Gastrocnemius medialis (tissue), 4 donors: ENCODE data around the gene SLC35C1.

Experiments
- POLR2A ChIP-seq, 2 donors: fragments of 450-650 bp; IDR thresholded peaks; one replicate each; pipeline ENCODE4 v1.6.1; 2017; ENCODE audit warnings: antibody characterized with exemption in 2 of 2, mild to moderate bottlenecking in 2 of 2, moderate library complexity in 2 of 2
- TF ChIP-seq, protein P1 (sequence below), 5 experiments: fragments of 450-650 bp in 3 of 5; fragments of 200-600 bp in 2 of 5; sonication (generic) in 2 of 5; IDR thresholded peaks in 4 of 5; conservative IDR thresholded peaks in 1 of 5; 1 replicate in 4 of 5; 2 replicates in 1 of 5; pipeline ENCODE4 v1.5.1; 2016 to 2019; ENCODE audit warnings: antibody characterized with exemption in 5 of 5, mild to moderate bottlenecking in 3 of 5, moderate library complexity in 3 of 5

DNA sequence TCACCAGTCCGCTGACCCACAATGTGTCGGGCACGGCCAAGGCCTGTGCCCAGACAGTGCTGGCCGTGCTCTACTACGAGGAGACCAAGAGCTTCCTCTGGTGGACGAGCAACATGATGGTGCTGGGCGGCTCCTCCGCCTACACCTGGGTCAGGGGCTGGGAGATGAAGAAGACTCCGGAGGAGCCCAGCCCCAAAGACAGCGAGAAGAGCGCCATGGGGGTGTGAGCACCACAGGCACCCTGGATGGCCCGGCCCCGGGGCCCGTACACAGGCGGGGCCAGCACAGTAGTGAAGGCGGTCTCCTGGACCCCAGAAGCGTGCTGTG lies 6.1 kb downstream of the SLC35C1 start:
- TF ChIP-seq, protein P1, sequence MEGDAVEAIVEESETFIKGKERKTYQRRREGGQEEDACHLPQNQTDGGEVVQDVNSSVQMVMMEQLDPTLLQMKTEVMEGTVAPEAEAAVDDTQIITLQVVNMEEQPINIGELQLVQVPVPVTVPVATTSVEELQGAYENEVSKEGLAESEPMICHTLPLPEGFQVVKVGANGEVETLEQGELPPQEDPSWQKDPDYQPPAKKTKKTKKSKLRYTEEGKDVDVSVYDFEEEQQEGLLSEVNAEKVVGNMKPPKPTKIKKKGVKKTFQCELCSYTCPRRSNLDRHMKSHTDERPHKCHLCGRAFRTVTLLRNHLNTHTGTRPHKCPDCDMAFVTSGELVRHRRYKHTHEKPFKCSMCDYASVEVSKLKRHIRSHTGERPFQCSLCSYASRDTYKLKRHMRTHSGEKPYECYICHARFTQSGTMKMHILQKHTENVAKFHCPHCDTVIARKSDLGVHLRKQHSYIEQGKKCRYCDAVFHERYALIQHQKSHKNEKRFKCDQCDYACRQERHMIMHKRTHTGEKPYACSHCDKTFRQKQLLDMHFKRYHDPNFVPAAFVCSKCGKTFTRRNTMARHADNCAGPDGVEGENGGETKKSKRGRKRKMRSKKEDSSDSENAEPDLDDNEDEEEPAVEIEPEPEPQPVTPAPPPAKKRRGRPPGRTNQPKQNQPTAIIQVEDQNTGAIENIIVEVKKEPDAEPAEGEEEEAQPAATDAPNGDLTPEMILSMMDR (IDR thresholded peaks at IDR 0.05 in 4 of 5, conservative IDR thresholded peaks at IDR 0.05 in 1 of 5), result no peak
- TF ChIP-seq POLR2A (IDR thresholded peaks at IDR 0.05), result no peak
